NCI-H446 (cell line): ENCODE data around the gene RPLP1.

Source experiments
- DNase-seq, 2 experiments: peaks; one replicate each; lab custom pipeline; 2025; lab: John Stamatoyannopoulos, UW

Gene RPLP1

GRCh38 chr15:69469467-69470201 lies 17.0 kb downstream of the RPLP1 start:
- DNase-seq: no peak

GRCh38 chr15:69472046-69472445 lies 19.4 kb downstream of the RPLP1 start:
- DNase-seq: no peak

- no peak for DNase-seq
Measured at GRCh38 chr15:69472562-69472961, 19.9 kb downstream of the RPLP1 start.

GRCh38 chr15:69474291-69474690 lies 21.7 kb downstream of the RPLP1 start:
- DNase-seq: no peak

- no peak for DNase-seq
Measured at GRCh38 chr15:69474846-69475455, 22.3 kb downstream of the RPLP1 start.

- peak in 1 of 2 experiments; percentile 46 for DNase-seq
Measured at GRCh38 chr15:69475769-69476358, 23.2 kb downstream of the RPLP1 start.

- no peak for DNase-seq
Measured at GRCh38 chr15:69476704-69477473, 24.3 kb downstream of the RPLP1 start.

GRCh38 chr15:69478259-69478781 lies 25.7 kb downstream of the RPLP1 start:
- DNase-seq: peak in 1 of 2 experiments; percentile 46

GRCh38 chr15:69479081-69479480 lies 26.5 kb downstream of the RPLP1 start:
- no peak for DNase-seq

- DNase-seq: no peak
Measured at GRCh38 chr15:69479971-69480370, 27.4 kb downstream of the RPLP1 start.

- DNase-seq: no peak
Measured at GRCh38 chr15:69480932-69481331, 28.3 kb downstream of the RPLP1 start.

GRCh38 chr15:69482686-69483256 lies 30.2 kb downstream of the RPLP1 start:
- DNase-seq: no peak

GRCh38 chr15:69484837-69485236 lies 32.2 kb downstream of the RPLP1 start:
- DNase-seq: no peak

GRCh38 chr15:69486481-69487110 lies 34.0 kb downstream of the RPLP1 start:
- no peak for DNase-seq

GRCh38 chr15:69489073-69489571 lies 36.5 kb downstream of the RPLP1 start:
- DNase-seq: no peak

GRCh38 chr15:69490356-69491037 lies 37.9 kb downstream of the RPLP1 start:
- DNase-seq: no peak

- DNase-seq: no peak
Measured at GRCh38 chr15:69491038-69491505, 38.5 kb downstream of the RPLP1 start.

GRCh38 chr15:69493406-69493805 lies 40.8 kb downstream of the RPLP1 start:
- DNase-seq: no peak

GRCh38 chr15:69496001-69496400 lies 43.4 kb downstream of the RPLP1 start:
- DNase-seq: no peak

GRCh38 chr15:69497076-69497475 lies 44.5 kb downstream of the RPLP1 start:
- no peak for DNase-seq

- no peak for DNase-seq
Measured at GRCh38 chr15:69497667-69498066, 45.0 kb downstream of the RPLP1 start.
